ENCODE data around the gene GPRC5D.

DNA sequence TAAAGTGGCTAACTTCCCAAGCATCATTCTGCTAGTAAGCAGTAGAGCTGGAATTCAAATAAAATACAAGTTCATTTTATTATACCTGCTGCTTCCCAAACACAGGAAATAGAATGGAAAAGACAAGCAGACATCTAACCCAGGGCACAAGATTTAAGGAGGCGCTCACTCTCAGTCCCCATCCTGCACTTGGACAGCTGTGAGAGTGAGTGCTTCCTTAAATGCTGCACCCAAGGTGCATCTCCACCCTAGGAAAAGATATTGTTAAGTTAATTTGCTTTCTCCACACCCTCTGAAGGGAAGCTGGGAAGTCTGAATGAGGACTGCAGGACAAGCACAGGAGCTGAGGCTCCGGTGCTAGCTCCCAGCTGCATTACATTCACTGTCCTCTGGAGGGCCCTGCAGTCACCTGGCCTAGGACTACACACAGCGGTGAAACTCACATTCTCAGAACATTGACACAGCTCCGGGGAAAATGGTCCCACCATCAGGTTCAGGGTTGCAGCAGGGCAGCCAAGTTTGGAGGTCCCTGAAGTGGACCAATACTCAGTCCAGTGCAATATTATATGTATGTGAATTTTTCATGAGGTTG lies 33.9 kb upstream of the GPRC5D start:
- TF ChIP-seq, protein P1, sequence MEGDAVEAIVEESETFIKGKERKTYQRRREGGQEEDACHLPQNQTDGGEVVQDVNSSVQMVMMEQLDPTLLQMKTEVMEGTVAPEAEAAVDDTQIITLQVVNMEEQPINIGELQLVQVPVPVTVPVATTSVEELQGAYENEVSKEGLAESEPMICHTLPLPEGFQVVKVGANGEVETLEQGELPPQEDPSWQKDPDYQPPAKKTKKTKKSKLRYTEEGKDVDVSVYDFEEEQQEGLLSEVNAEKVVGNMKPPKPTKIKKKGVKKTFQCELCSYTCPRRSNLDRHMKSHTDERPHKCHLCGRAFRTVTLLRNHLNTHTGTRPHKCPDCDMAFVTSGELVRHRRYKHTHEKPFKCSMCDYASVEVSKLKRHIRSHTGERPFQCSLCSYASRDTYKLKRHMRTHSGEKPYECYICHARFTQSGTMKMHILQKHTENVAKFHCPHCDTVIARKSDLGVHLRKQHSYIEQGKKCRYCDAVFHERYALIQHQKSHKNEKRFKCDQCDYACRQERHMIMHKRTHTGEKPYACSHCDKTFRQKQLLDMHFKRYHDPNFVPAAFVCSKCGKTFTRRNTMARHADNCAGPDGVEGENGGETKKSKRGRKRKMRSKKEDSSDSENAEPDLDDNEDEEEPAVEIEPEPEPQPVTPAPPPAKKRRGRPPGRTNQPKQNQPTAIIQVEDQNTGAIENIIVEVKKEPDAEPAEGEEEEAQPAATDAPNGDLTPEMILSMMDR (IDR thresholded peaks at IDR 0.05) = peak in 1 of 3 donors; percentile 39
- no peak for TF ChIP-seq POLR2A (IDR thresholded peaks at IDR 0.05)
